Lower lobe of right lung (tissue), 2 donors: ENCODE data around the gene ARPC5L. TPM values are rescaled to one million over a fixed set of nuclear protein-coding genes. Genes with fewer than 3 reads are reported as not detected.
"Not testable (repeated sequence)": the region's sequence is repeated elsewhere in the genome, so short reads cannot be mapped to it uniquely, and the experiment has no call there.

ENCODE experiments used
- ATAC-seq, 2 donors: fragments of 200-7000 bp; cut with Tn5 transposase; one replicate each; pipeline ENCODE4 v1.9.1; 2020 to 2022; ENCODE audit warnings: mild to moderate bottlenecking in 2 of 2, moderate library complexity in 2 of 2
- DNase-seq: peaks from one replicate; pipeline ENCODE4 v3.0.0-alpha.2; 2020
- H3K27ac ChIP-seq: fragments of 200-600 bp; one replicate; pipeline ENCODE4 v1.8.0; 2022
- H3K27me3 ChIP-seq: fragments of 200-600 bp; one replicate; pipeline ENCODE4 v1.8.0; 2022; ENCODE audit warnings: low read depth
- H3K36me3 ChIP-seq: fragments of 200-600 bp; one replicate; pipeline ENCODE4 v1.8.0; 2022; ENCODE audit warnings: mild to moderate bottlenecking
- H3K4me1 ChIP-seq: fragments of 200-600 bp; one replicate; pipeline ENCODE4 v1.8.0; 2022
- H3K4me3 ChIP-seq: fragments of 200-600 bp; one replicate; pipeline ENCODE4 v1.8.0; 2022; ENCODE audit warnings: mild to moderate bottlenecking
- H3K9me3 ChIP-seq: fragments of 200-600 bp; one replicate; pipeline ENCODE4 v1.8.0; 2022
- intact Hi-C: fragments of 100-400 bp; cut with DNase I; formaldehyde crosslinking; loops from one replicate; pipeline ENCODE4 v1.11.0; 2022
- total RNA-seq: library from RNA; stranded (reverse); fragmentation: NEBNext Ultra II Directional; extraction: Animal tissue kit (Norgen Biotek cat#: 25700); gene quantifications from one replicate; pipeline ENCODE4 v1.2.1, GENCODE V29; 2021
- TF ChIP-seq, protein P1 (sequence below): fragments of 200-600 bp; IDR thresholded peaks from one replicate; pipeline ENCODE4 v1.8.0; 2022; ENCODE audit warnings: antibody characterized with exemption, mild to moderate bottlenecking
- donor health status: DM: no; HTN: yes; CAD: no; lungs with severe emphysema.

The ARPC5L gene
- total RNA-seq, 1 donor from 2014 or later = 33.2 TPM

DNA sequence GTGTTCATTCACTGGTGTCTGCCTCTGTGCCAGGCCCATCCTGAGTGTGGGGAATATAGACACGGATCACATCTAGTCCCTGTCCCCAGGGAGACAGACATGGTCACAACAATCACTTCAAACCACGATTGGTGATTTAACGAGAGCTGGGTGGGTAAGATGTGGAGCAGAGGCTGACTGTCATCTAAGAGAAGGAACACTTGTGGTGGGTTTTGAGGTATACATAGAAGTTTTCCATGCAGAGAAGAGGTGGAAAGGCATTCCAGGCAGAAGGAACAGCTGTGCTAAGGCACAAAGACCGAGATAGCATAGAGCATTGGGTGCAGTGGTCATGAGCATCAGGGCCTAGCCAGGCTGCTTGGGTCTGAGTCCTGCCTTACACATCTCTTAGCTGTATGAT lies 31.3 kb upstream of the ARPC5L start:
- H3K4me1 ChIP-seq = peaks cover 32% of the 10 kb centered on the region
- DNase-seq (no peak), ATAC-seq (no peak)
- TF ChIP-seq, protein P1, sequence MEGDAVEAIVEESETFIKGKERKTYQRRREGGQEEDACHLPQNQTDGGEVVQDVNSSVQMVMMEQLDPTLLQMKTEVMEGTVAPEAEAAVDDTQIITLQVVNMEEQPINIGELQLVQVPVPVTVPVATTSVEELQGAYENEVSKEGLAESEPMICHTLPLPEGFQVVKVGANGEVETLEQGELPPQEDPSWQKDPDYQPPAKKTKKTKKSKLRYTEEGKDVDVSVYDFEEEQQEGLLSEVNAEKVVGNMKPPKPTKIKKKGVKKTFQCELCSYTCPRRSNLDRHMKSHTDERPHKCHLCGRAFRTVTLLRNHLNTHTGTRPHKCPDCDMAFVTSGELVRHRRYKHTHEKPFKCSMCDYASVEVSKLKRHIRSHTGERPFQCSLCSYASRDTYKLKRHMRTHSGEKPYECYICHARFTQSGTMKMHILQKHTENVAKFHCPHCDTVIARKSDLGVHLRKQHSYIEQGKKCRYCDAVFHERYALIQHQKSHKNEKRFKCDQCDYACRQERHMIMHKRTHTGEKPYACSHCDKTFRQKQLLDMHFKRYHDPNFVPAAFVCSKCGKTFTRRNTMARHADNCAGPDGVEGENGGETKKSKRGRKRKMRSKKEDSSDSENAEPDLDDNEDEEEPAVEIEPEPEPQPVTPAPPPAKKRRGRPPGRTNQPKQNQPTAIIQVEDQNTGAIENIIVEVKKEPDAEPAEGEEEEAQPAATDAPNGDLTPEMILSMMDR = no peak
- H3K36me3 ChIP-seq = no peaks in the 10 kb centered on the region
- intact Hi-C loops = no loop called here
- H3K27ac ChIP-seq = no peak overlapping the region
- no peak overlapping the region for H3K4me3 ChIP-seq
- H3K9me3 ChIP-seq = no peaks in the 10 kb centered on the region
- H3K27me3 ChIP-seq = no peaks in the 10 kb centered on the region

DNA sequence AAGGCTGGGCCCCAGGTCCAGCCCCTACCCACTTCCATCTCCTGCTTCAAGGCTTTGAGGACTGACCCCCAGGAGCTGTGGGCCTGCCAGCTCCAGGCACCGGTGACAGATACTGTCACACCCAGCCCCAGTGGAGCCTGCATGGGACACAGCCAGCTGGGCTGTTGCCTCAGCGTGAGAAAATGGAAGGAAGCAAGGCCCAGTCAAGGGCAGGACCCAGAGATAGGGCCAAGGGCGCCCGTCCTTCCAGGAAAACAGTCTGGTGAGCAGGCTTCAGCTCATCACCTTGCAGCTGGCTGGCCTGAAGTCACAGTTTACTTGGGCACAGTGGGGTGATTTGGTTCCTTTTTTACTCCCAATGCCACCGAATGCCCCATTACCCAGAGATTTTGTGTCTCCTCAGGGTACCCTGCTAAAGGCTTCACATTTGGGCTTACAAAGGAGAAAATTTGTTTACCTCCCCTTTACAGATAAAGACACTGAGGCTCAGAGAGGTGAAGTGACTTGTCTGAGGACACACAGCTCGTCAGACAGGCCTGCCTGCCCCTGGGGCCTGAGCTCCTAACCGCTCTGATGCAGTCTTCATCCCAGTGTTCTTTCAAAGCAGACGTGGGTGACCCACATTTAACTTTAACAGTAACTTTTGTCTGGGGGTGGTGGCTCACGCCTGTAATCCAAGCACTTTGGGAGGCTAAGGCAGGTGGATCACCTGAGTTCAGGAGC lies 30.1 kb upstream of the ARPC5L start:
- TF ChIP-seq, protein P1 = no peak
- H3K36me3 ChIP-seq = no peaks in the 10 kb centered on the region
- peak overlapping the region; percentile 27 for H3K27ac ChIP-seq
- H3K27me3 ChIP-seq = no peaks in the 10 kb centered on the region
- DNase-seq (no peak), ATAC-seq (peak in 1 of 2 donors; percentile 42)
- H3K9me3 ChIP-seq = no peaks in the 10 kb centered on the region
- H3K4me1 ChIP-seq = peaks cover 35% of the 10 kb centered on the region
- no peak overlapping the region for H3K4me3 ChIP-seq
- intact Hi-C loops = no loop called here

DNA sequence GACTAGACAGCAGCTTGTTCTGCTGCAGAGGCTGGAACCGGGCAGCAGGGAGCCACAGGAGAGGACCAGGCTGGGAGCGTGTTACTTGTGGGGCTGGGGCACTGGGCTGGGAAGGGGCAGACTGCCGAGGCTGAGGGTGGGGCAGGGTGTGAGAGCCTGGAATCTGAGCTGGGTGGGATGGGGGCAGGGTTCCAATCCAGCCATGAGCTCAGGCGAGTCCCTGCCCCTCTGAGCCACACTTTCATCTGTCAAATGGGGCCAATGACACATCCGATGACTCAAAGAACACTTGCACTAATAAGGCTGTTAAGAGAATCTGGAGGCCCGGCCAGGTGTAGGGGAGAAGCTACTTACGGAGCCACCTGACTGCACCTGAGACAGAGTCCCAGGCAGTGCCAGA lies 27.3 kb upstream of the ARPC5L start:
- H3K27me3 ChIP-seq = no peaks in the 10 kb centered on the region
- ATAC-seq (peak; percentile 37 to 51), DNase-seq (no peak)
- no peaks in the 10 kb centered on the region for H3K36me3 ChIP-seq
- no peaks in the 10 kb centered on the region for H3K9me3 ChIP-seq
- TF ChIP-seq, protein P1 = no peak
- no peak overlapping the region for H3K27ac ChIP-seq
- intact Hi-C loops = no loop called here
- no peak overlapping the region for H3K4me3 ChIP-seq
- peaks cover 35% of the 10 kb centered on the region for H3K4me1 ChIP-seq

GRCh38 chr9:124835026-124835557 lies 26.8 kb upstream of the ARPC5L start:
- ATAC-seq = peak; percentile 40 to 55
- no peak overlapping the region for H3K4me3 ChIP-seq
- intact Hi-C loops = no loop called here
- H3K36me3 ChIP-seq = no peaks in the 10 kb centered on the region
- TF ChIP-seq, protein P1 = no peak
- H3K27ac ChIP-seq = no peak overlapping the region
- no peak for DNase-seq
- H3K27me3 ChIP-seq = no peaks in the 10 kb centered on the region
- H3K9me3 ChIP-seq = no peaks in the 10 kb centered on the region
- H3K4me1 ChIP-seq = peaks cover 35% of the 10 kb centered on the region

GRCh38 chr9:124838132-124838531 lies 23.8 kb upstream of the ARPC5L start:
- H3K27me3 ChIP-seq, DNase-seq, H3K4me3 ChIP-seq, intact Hi-C loops, H3K9me3 ChIP-seq, H3K27ac ChIP-seq, ATAC-seq, H3K36me3 ChIP-seq: not testable (repeated sequence)
- H3K4me1 ChIP-seq = peaks cover 17% of the 10 kb centered on the region

DNA sequence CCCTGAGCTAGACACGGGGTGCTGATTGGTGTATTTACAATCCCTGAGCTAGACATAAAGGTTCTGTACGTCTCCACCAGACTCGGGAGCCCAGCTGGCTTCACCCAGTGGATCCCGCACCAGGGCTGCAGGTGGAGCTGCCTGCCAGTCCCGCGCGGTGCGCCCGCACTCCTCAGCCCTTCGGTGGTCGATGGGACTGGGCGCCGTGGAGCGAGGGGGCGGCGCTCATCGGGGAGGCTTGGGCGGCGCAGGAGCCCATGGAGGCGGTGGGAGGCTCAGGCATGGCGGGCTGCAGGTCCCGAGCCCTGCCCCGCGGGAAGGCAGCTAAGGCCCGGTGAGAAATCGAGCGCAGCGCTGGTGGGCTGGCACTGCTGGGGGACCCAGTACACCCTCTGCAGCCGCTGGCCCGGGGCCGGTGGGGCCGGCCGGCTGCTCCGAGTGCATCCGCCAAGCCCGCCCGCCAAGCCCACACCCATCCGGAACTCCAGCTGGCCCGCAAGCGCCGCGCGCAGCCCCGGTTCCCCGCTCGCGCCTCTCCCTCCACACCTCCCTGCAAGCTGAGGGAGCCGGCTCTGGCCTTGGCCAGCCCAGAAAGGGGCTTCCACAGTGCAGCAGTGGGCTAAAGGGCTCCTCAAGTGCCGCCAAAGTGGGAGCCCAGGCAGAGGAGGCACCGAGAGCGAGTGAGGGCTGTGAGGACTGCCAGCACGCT lies 23.2 kb upstream of the ARPC5L start:
- intact Hi-C loops, ATAC-seq, H3K9me3 ChIP-seq, H3K27ac ChIP-seq, H3K36me3 ChIP-seq, DNase-seq, H3K27me3 ChIP-seq: not testable (repeated sequence)
- Histone ChIP-seq H3K4me3 (peak overlapping the region; percentile 3), H3K4me1 (peaks cover 17% of the 10 kb centered on the region)
